Ishikawa (cell line): ENCODE results near the gene RPL15.

Experiments
- CEBPB ChIP-seq: IDR thresholded peaks from 2 replicates; pipeline ENCODE4 v1.6.1; 2012
- CREB1 ChIP-seq: IDR thresholded peaks from 2 replicates; pipeline ENCODE4 v1.6.1; 2012; ENCODE audit warnings: low read depth
- EGR1 ChIP-seq: IDR thresholded peaks from 2 replicates; pipeline ENCODE4 v1.6.1; 2012
- EP300 ChIP-seq: IDR thresholded peaks from 2 replicates; pipeline ENCODE4 v1.6.1; 2012; ENCODE audit warnings: borderline replicate concordance
- FOXM1 ChIP-seq: IDR thresholded peaks from 2 replicates; pipeline ENCODE4 v1.6.1; 2012; ENCODE audit warnings: low read depth, borderline replicate concordance
- MAX ChIP-seq: IDR thresholded peaks from 2 replicates; pipeline ENCODE4 v1.6.1; 2012
- NFIC ChIP-seq: IDR thresholded peaks from 2 replicates; pipeline ENCODE4 v1.6.1; 2012
- RAD21 ChIP-seq: IDR thresholded peaks from 2 replicates; pipeline ENCODE4 v1.6.1; 2012; ENCODE audit warnings: low read depth
- TAF1 ChIP-seq: IDR thresholded peaks from 2 replicates; pipeline ENCODE4 v1.6.1; 2012; ENCODE audit warnings: low read depth, mild to moderate bottlenecking
- TCF12 ChIP-seq: IDR thresholded peaks from 2 replicates; pipeline ENCODE4 v1.6.1; 2012; ENCODE audit warnings: low read depth
- TEAD4 ChIP-seq: IDR thresholded peaks from 2 replicates; pipeline ENCODE4 v1.6.1; 2012
- USF1 ChIP-seq: IDR thresholded peaks from 2 replicates; pipeline ENCODE4 v1.6.1; 2012
- YY1 ChIP-seq: IDR thresholded peaks from 2 replicates; pipeline ENCODE4 v1.6.1; 2012; ENCODE audit warnings: low read depth
- TF ChIP-seq, protein P1 (sequence below): IDR thresholded peaks from 2 replicates; pipeline ENCODE4 v1.6.1; 2012; ENCODE audit warnings: low read depth, mild to moderate bottlenecking

DNA sequence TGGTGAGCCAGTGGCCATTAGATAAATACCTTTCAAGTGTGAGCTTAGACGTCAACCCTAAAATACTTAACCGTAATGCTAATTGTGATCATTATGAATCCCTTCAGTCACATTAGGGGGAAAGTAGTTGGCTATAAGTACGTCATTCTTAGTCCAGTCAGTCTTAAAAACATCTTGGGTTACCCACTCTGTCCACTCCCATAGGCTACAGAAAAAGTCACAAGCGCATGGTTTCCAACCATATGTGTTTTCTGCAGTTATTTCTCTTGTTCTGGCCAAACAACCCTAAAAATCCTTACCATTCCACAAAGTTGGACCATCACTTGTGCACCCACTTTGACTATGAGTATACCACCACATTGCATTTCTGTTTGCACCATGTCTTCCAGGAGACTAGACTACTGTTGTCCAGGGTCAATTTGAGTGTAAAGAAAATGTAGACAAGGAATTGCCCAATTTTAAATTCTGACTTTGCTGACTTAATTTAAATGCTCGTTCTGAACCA, 3.3 kb downstream of the RPL15 start:
- TF ChIP-seq RAD21 (no peak), TAF1 (no peak), EP300 (no peak), CREB1 (no peak), YY1 (no peak), USF1 (no peak), FOXM1 (no peak), TCF12 (no peak), MAX (no peak), EGR1 (no peak), NFIC (no peak), TEAD4 (no peak), CEBPB (no peak)
- TF ChIP-seq, protein P1, sequence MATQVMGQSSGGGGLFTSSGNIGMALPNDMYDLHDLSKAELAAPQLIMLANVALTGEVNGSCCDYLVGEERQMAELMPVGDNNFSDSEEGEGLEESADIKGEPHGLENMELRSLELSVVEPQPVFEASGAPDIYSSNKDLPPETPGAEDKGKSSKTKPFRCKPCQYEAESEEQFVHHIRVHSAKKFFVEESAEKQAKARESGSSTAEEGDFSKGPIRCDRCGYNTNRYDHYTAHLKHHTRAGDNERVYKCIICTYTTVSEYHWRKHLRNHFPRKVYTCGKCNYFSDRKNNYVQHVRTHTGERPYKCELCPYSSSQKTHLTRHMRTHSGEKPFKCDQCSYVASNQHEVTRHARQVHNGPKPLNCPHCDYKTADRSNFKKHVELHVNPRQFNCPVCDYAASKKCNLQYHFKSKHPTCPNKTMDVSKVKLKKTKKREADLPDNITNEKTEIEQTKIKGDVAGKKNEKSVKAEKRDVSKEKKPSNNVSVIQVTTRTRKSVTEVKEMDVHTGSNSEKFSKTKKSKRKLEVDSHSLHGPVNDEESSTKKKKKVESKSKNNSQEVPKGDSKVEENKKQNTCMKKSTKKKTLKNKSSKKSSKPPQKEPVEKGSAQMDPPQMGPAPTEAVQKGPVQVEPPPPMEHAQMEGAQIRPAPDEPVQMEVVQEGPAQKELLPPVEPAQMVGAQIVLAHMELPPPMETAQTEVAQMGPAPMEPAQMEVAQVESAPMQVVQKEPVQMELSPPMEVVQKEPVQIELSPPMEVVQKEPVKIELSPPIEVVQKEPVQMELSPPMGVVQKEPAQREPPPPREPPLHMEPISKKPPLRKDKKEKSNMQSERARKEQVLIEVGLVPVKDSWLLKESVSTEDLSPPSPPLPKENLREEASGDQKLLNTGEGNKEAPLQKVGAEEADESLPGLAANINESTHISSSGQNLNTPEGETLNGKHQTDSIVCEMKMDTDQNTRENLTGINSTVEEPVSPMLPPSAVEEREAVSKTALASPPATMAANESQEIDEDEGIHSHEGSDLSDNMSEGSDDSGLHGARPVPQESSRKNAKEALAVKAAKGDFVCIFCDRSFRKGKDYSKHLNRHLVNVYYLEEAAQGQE = no peak
